OCI-LY1 (cell line): ENCODE data around the gene STK17A.
A peak's percentile ranks its signal among the peaks of the same experiment; 100 is the strongest.

Source experiments
- H2AFZ ChIP-seq: fragments of 200-600 bp; sonication (generic), shearing (Covaris generic); 2 replicates; pipeline ENCODE4 v1.6.0; 2014; ENCODE audit warnings: antibody characterized with exemption, mild to moderate bottlenecking, low read length
- H3F3A ChIP-seq: fragments of 200-600 bp; sonication (generic), shearing (Covaris generic); 2 replicates; pipeline ENCODE4 v1.6.0; 2014; ENCODE audit warnings: mild to moderate bottlenecking, antibody characterized with exemption, low read length, moderate library complexity; ENCODE audit not compliant: insufficient read depth
- H3K27ac ChIP-seq: fragments of 200-600 bp; sonication (generic); 2 replicates; pipeline ENCODE4 v1.5.1; 2014; ENCODE audit warnings: low read length, mixed run types, mild to moderate bottlenecking, low read depth; ENCODE audit not compliant: poor library complexity, severe bottlenecking
- H3K27me3 ChIP-seq: fragments of 200-600 bp; sonication (generic); 2 replicates; pipeline ENCODE4 v1.6.0; 2014; ENCODE audit warnings: antibody characterized with exemption, mild to moderate bottlenecking, low read length, moderate library complexity; ENCODE audit not compliant: insufficient read depth
- H3K36me3 ChIP-seq: fragments of 200-600 bp; sonication (generic); 2 replicates; pipeline ENCODE4 v1.6.1; 2014; ENCODE audit warnings: mild to moderate bottlenecking, antibody characterized with exemption, low read length, moderate library complexity, mixed read lengths; ENCODE audit not compliant: insufficient read depth
- H3K4me1 ChIP-seq: fragments of 200-600 bp; sonication (generic); 2 replicates; pipeline ENCODE4 v1.5.1; 2014; ENCODE audit warnings: mild to moderate bottlenecking, low read length, moderate library complexity; ENCODE audit not compliant: insufficient read depth, severe bottlenecking
- H3K4me2 ChIP-seq: fragments of 200-600 bp; sonication (generic), shearing (Covaris generic); 2 replicates; pipeline ENCODE4 v1.6.1; 2014; ENCODE audit warnings: low read length
- H3K4me3 ChIP-seq: fragments of 200-600 bp; sonication (generic); 2 replicates; pipeline ENCODE4 v1.5.1; 2014; ENCODE audit warnings: low read length, low read depth, mild to moderate bottlenecking, mixed read lengths; ENCODE audit not compliant: poor library complexity, severe bottlenecking
- H3K79me2 ChIP-seq: fragments of 200-600 bp; shearing (Covaris generic); 2 replicates; pipeline ENCODE4 v1.6.1; 2016; ENCODE audit warnings: mixed run types, low read length, mixed read lengths; ENCODE audit not compliant: insufficient read depth
- H3K9ac ChIP-seq: fragments of 200-600 bp; sonication (generic), shearing (Covaris generic); 2 replicates; pipeline ENCODE4 v1.6.1; 2014; ENCODE audit warnings: mild to moderate bottlenecking, low read length, mixed read lengths
- H3K9me2 ChIP-seq: fragments of 200-600 bp; sonication (generic), shearing (Covaris generic); 2 replicates; pipeline ENCODE4 v1.6.1; 2014; ENCODE audit warnings: low read depth, mild to moderate bottlenecking, low read length, mixed read lengths
- H3K9me3 ChIP-seq: fragments of 200-600 bp; shearing (Covaris generic); 2 replicates; pipeline ENCODE4 v1.6.1; 2014; ENCODE audit warnings: low read length, mixed read lengths
- H4K20me1 ChIP-seq: fragments of 200-600 bp; sonication (generic), shearing (Covaris generic); 2 replicates; pipeline ENCODE4 v1.6.0; 2016; ENCODE audit warnings: mild to moderate bottlenecking, low read length; ENCODE audit not compliant: insufficient read depth
- EZH2 ChIP-seq: fragments of 200-600 bp; sonication (generic), shearing (Covaris generic); IDR thresholded peaks from 2 replicates; pipeline ENCODE4 v1.8.0; 2017; ENCODE audit warnings: borderline replicate concordance, mixed run types, mild to moderate bottlenecking, antibody characterized with exemption, low read length, moderate library complexity, mixed read lengths
- TF ChIP-seq, protein P1 (sequence below): fragments of 200-600 bp; sonication (generic), shearing (Covaris generic); IDR thresholded peaks from 2 replicates; pipeline ENCODE4 v1.5.1; 2017; ENCODE audit warnings: mild to moderate bottlenecking, antibody characterized with exemption, low read length, moderate library complexity, mixed read lengths

The STK17A gene

GRCh38 chr7:43648473-43649406, 65.8 kb downstream of the STK17A start:
- H3K9me3 ChIP-seq = no peaks in the 10 kb centered on the region
- H3K27me3 ChIP-seq = no peaks in the 10 kb centered on the region
- H3K27ac ChIP-seq = peak overlapping the region; percentile 98
- H3K4me3 ChIP-seq = peak overlapping the region; percentile 59
- H3K36me3 ChIP-seq = peaks cover 35% of the 10 kb centered on the region
- peak overlapping the region; percentile 81 for H3K4me2 ChIP-seq
- H3F3A ChIP-seq = peaks cover 32% of the 10 kb centered on the region
- H2AFZ ChIP-seq = no peak overlapping the region
- TF ChIP-seq, protein P1, sequence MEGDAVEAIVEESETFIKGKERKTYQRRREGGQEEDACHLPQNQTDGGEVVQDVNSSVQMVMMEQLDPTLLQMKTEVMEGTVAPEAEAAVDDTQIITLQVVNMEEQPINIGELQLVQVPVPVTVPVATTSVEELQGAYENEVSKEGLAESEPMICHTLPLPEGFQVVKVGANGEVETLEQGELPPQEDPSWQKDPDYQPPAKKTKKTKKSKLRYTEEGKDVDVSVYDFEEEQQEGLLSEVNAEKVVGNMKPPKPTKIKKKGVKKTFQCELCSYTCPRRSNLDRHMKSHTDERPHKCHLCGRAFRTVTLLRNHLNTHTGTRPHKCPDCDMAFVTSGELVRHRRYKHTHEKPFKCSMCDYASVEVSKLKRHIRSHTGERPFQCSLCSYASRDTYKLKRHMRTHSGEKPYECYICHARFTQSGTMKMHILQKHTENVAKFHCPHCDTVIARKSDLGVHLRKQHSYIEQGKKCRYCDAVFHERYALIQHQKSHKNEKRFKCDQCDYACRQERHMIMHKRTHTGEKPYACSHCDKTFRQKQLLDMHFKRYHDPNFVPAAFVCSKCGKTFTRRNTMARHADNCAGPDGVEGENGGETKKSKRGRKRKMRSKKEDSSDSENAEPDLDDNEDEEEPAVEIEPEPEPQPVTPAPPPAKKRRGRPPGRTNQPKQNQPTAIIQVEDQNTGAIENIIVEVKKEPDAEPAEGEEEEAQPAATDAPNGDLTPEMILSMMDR = no peak
- no peak for TF ChIP-seq EZH2
- peak overlapping the region; percentile 65 for H3K9ac ChIP-seq
- H3K4me1 ChIP-seq = peaks cover 97% of the 10 kb centered on the region
- peaks cover 6% of the 10 kb centered on the region; the same call in 1 of the 2 replicates for H3K79me2 ChIP-seq
- H4K20me1 ChIP-seq = no peaks in the 10 kb centered on the region
- H3K9me2 ChIP-seq = no peaks in the 10 kb centered on the region

- peak overlapping the region; percentile 59 for H3K4me3 ChIP-seq
- H3K4me1 ChIP-seq = peaks cover 99% of the 10 kb centered on the region
- H3K36me3 ChIP-seq = peaks cover 28% of the 10 kb centered on the region
- no peaks in the 10 kb centered on the region for H3K9me3 ChIP-seq
- no peaks in the 10 kb centered on the region for H3K9me2 ChIP-seq
- H3K27me3 ChIP-seq = no peaks in the 10 kb centered on the region
- TF ChIP-seq EZH2 = no peak
- TF ChIP-seq, protein P1 = no peak
- peaks cover 10% of the 10 kb centered on the region; the same call in 1 of the 2 replicates for H3K79me2 ChIP-seq
- H3K9ac ChIP-seq = peak overlapping the region; percentile 75
- peaks cover 32% of the 10 kb centered on the region for H3F3A ChIP-seq
- H2AFZ ChIP-seq = no peak overlapping the region
- peak overlapping the region; percentile 81 for H3K4me2 ChIP-seq
- H4K20me1 ChIP-seq = no peaks in the 10 kb centered on the region
- peak overlapping the region; percentile 98 for H3K27ac ChIP-seq
Observed at GRCh38 chr7:43649755-43650274, 66.9 kb downstream of the STK17A start.

GRCh38 chr7:43650457-43651052, 67.6 kb downstream of the STK17A start:
- H3K9ac ChIP-seq = peak overlapping the region; percentile 75
- H3K27me3 ChIP-seq = no peaks in the 10 kb centered on the region
- peak overlapping the region; percentile 59 for H3K4me3 ChIP-seq
- peaks cover 24% of the 10 kb centered on the region for H3K36me3 ChIP-seq
- H3K4me1 ChIP-seq = peaks cover 93% of the 10 kb centered on the region
- no peaks in the 10 kb centered on the region for H4K20me1 ChIP-seq
- peak overlapping the region; percentile 98 for H3K27ac ChIP-seq
- H3K4me2 ChIP-seq = peak overlapping the region; percentile 81
- H3K9me2 ChIP-seq = no peaks in the 10 kb centered on the region
- peaks cover 32% of the 10 kb centered on the region for H3F3A ChIP-seq
- no peaks in the 10 kb centered on the region for H3K9me3 ChIP-seq
- no peak overlapping the region for H2AFZ ChIP-seq
- TF ChIP-seq EZH2 = no peak
- TF ChIP-seq, protein P1 = no peak; the same call in 1 of the 2 replicates
- peaks cover 13% of the 10 kb centered on the region; the same call in 1 of the 2 replicates for H3K79me2 ChIP-seq
